Spleen (tissue), 11 donors: ENCODE data around the gene UNC50. TPM values are rescaled to one million over a fixed set of nuclear protein-coding genes. Genes with fewer than 3 reads are reported as not detected.
A peak's percentile ranks its signal among the peaks of the same experiment; 100 is the strongest.

Source experiments
- DNase-seq: peaks from one replicate; pipeline ENCODE4 v3.0.0-alpha.2; 2020
- H3K27ac ChIP-seq, 8 donors: fragments of 200-600 bp; sonication (generic) in 7 of 8; 1 replicate in 4 of 8; 2 replicates in 4 of 8; pipeline versions ENCODE4 v1.5.0 to v1.8.0; 2016 to 2021; ENCODE audit warnings: inconsistent platforms in 4 of 8, mild to moderate bottlenecking in 4 of 8, moderate library complexity in 1 of 8
- H3K27me3 ChIP-seq, 7 donors: fragments of 200-600 bp; sonication (generic) in 6 of 7; replicated peaks in 1 of 7; 1 replicate in 4 of 7; 2 replicates in 3 of 7; pipeline versions ENCODE4 v1.5.0 to v1.8.0; 2016 to 2021; ENCODE audit warnings: inconsistent platforms in 3 of 7, mild to moderate bottlenecking in 1 of 7
- H3K36me3 ChIP-seq, 6 donors: fragments of 200-600 bp; sonication (generic) in 5 of 6; 1 replicate in 4 of 6; 2 replicates in 2 of 6; pipeline versions ENCODE4 v1.5.0 to v1.8.0; 2016 to 2021; ENCODE audit warnings: inconsistent platforms in 2 of 6
- H3K4me1 ChIP-seq, 6 donors: fragments of 200-600 bp; sonication (generic) in 5 of 6; 1 replicate in 3 of 6; 2 replicates in 3 of 6; pipeline versions ENCODE4 v1.5.0 to v1.8.0; 2016 to 2021; ENCODE audit warnings: inconsistent platforms in 3 of 6
- H3K4me3 ChIP-seq, 8 donors: fragments of 200-600 bp; sonication (generic) in 7 of 8; 1 replicate in 4 of 8; 2 replicates in 4 of 8; pipeline versions ENCODE4 v1.5.0 to v1.8.0; 2016 to 2021; ENCODE audit warnings: inconsistent platforms in 4 of 8, mild to moderate bottlenecking in 4 of 8, moderate library complexity in 2 of 8
- H3K9me3 ChIP-seq, 8 donors: fragments of 200-600 bp; sonication (generic) in 7 of 8; 1 replicate in 4 of 8; 2 replicates in 4 of 8; pipeline versions ENCODE4 v1.5.0 to v1.8.0; 2016 to 2021; ENCODE audit warnings: inconsistent platforms in 4 of 8
- CTCF ChIP-seq, 11 experiments: fragments of 200-600 bp in 7 of 11; fragments of 450-650 bp in 4 of 11; sonication (generic) in 4 of 11; IDR thresholded peaks in 8 of 11; conservative IDR thresholded peaks in 3 of 11; 1 replicate in 7 of 11; 2 replicates in 4 of 11; pipeline versions ENCODE4 v1.4.0 to v1.8.0; 2016 to 2021; ENCODE audit warnings: antibody characterized with exemption in 11 of 11, inconsistent platforms in 4 of 11, mild to moderate bottlenecking in 1 of 11
- POLR2A ChIP-seq, 3 donors: fragments of 450-650 bp; IDR thresholded peaks; one replicate each; pipeline ENCODE4 v1.5.1; 2017; ENCODE audit warnings: antibody characterized with exemption in 3 of 3, mild to moderate bottlenecking in 1 of 3
- POLR2AphosphoS5 ChIP-seq, 3 donors: sonication (generic); formaldehyde crosslinking; IDR thresholded peaks; one replicate each; pipeline ENCODE4 v1.5.1; 2017; ENCODE audit warnings: antibody characterized with exemption in 3 of 3
- WGBS, 5 donors: extraction: QIAGEN DNeasy Blood & Tissue Kit in 3 of 5; methylation state at CpG; one replicate each; pipeline versions ENCODE4 v1.1.5 to v1.1.7; 2013 to 2018; 5-methylcytosine and 5-hydroxymethylcytosine counted together
- intact Hi-C: fragments of 100-400 bp; cut with DNase I; formaldehyde crosslinking; loops from one replicate; pipeline ENCODE4 v1.15.0; 2023; ENCODE audit warnings: low total_unique reads
- polyA plus RNA-seq, 3 donors: library from polyadenylated mRNA; stranded (reverse); fragments of 200-250 nt; gene quantifications; one replicate each; pipeline ENCODE4 v1.2.1, GENCODE V29; 2013
- total RNA-seq, 7 donors: library from RNA; depleted of rRNA in 3 of 7; stranded (reverse); fragments of >200 nt in 3 of 7; fragmentation: NEBNext Ultra II Directional in 4 of 7; extraction: Animal tissue kit (Norgen Biotek cat#: 25700) in 4 of 7; gene quantifications; one replicate each; pipeline versions ENCODE4 v1.1.0 to v1.2.1, GENCODE V29; 2016 to 2021
- donor health status: healthy with polysubstance abuse.
- donor health status: DM: no; HTN: no; CAD: no; lungs with moderate emphysema.
- donor health status: DM: no; HTN: no; CAD: no.
- donor health status: Bipolar disorder and iron deficiency.
- donor health status: healthy.
- donor health status: DM: no; HTN: no; CAD: no.
- donor health status: DM: yes; HTN: yes; CAD: no.

Gene UNC50
- total and polyA plus RNA-seq, 10 donors, result 32.1 to 56.5 (median 43.3) TPM

GRCh38 chr2:98617149-98617548 lies 8.8 kb downstream of the UNC50 start:
- Histone ChIP-seq H3K27me3 (no peaks in the 10 kb centered on the region), H3K4me1 (peaks cover 0 to 22% (median 2%) of the 10 kb centered on the region in 6 donors), H3K36me3 (peaks cover 0 to 97% (median 57%) of the 10 kb centered on the region in 6 donors), H3K27ac (no peak overlapping the region), H3K9me3 (no peaks in the 10 kb centered on the region), H3K4me3 (no peak overlapping the region)
- WGBS, 5 donors, result 71 to 77% (median 73%) methylated on average over 5 of the region's 5 CpGs
- intact Hi-C loops, result no loop called here
- DNase-seq, result no peak
- no peak for TF ChIP-seq POLR2AphosphoS5 (IDR thresholded peaks at IDR 0.05)

GRCh38 chr2:98623657-98624056 lies 15.3 kb downstream of the UNC50 start:
- peaks cover 0 to 14% (median 0%) of the 10 kb centered on the region in 6 donors for H3K4me1 ChIP-seq
- no peaks in the 10 kb centered on the region for H3K9me3 ChIP-seq
- H3K27me3 ChIP-seq, result no peaks in the 10 kb centered on the region
- DNase-seq, result no peak
- no peak overlapping the region for H3K4me3 ChIP-seq
- H3K36me3 ChIP-seq, result peaks cover 0 to 55% (median 2%) of the 10 kb centered on the region in 6 donors
- TF ChIP-seq POLR2A (IDR thresholded peaks at IDR 0.05) (no peak), POLR2AphosphoS5 (IDR thresholded peaks at IDR 0.05) (peak in 1 of 3 donors; percentile 22)
- peak overlapping the region in 4 of 8 donors; percentile 10 to 52 (median 46) for H3K27ac ChIP-seq
- intact Hi-C loops, result no loop called here
- 44 to 74% (median 73%) methylated on average over 5 of the region's 5 CpGs for WGBS, 5 donors

GRCh38 chr2:98632351-98632750 lies 24.0 kb downstream of the UNC50 start:
- H3K4me1 ChIP-seq, result peaks cover 0 to 39% (median 0%) of the 10 kb centered on the region in 6 donors
- 92 to 100% (median 95%) methylated on average over 3 of the region's 3 CpGs for WGBS, 5 donors
- no peak for DNase-seq
- no peak overlapping the region for H3K4me3 ChIP-seq
- intact Hi-C loops, result no loop called here
- H3K9me3 ChIP-seq, result no peaks in the 10 kb centered on the region
- H3K27me3 ChIP-seq, result no peaks in the 10 kb centered on the region
- H3K36me3 ChIP-seq, result peaks cover 0 to 93% (median 26%) of the 10 kb centered on the region in 6 donors
- no peak overlapping the region for H3K27ac ChIP-seq
- no peak for TF ChIP-seq CTCF (IDR thresholded peaks at IDR 0.05 in 8 of 11, conservative IDR thresholded peaks at IDR 0.05 in 3 of 11)
- no peak for TF ChIP-seq POLR2AphosphoS5 (IDR thresholded peaks at IDR 0.05)
- no peak for TF ChIP-seq POLR2A (IDR thresholded peaks at IDR 0.05)

- whole genome bisulfite sequencing, 5 donors, result 72 to 82% (median 78%) methylated on average over 9 of the region's 9 CpGs
- no peak overlapping the region for H3K4me3 ChIP-seq
- TF ChIP-seq POLR2A (IDR thresholded peaks at IDR 0.05) (no peak), CTCF (IDR thresholded peaks at IDR 0.05 in 8 of 11, conservative IDR thresholded peaks at IDR 0.05 in 3 of 11) (peak in 2 of 11 experiments; percentile 14 to 16), POLR2AphosphoS5 (IDR thresholded peaks at IDR 0.05) (no peak)
- H3K27me3 ChIP-seq, result no peaks in the 10 kb centered on the region
- no peaks in the 10 kb centered on the region for H3K9me3 ChIP-seq
- intact Hi-C loops, result no loop called here
- peaks cover 0 to 58% (median 6%) of the 10 kb centered on the region in 6 donors for H3K4me1 ChIP-seq
- peaks cover 0 to 99% (median 31%) of the 10 kb centered on the region in 6 donors for H3K36me3 ChIP-seq
- DNase-seq, result no peak
- H3K27ac ChIP-seq, result peak overlapping the region in 5 of 8 donors; percentile 10 to 76 (median 62)
Measured at GRCh38 chr2:98634406-98635092, 26.2 kb downstream of the UNC50 start.

- 54 to 71% (median 64%) methylated on average over 10 of the region's 10 CpGs for WGBS, 5 donors
- peaks cover 0 to 58% (median 6%) of the 10 kb centered on the region in 6 donors for H3K4me1 ChIP-seq
- DNase-seq, result no peak
- peak overlapping the region in 5 of 8 donors; percentile 22 to 65 (median 58) for H3K27ac ChIP-seq
- peaks cover 0 to 99% (median 29%) of the 10 kb centered on the region in 6 donors for H3K36me3 ChIP-seq
- no peak overlapping the region for H3K4me3 ChIP-seq
- intact Hi-C loops, result no loop called here
- H3K9me3 ChIP-seq, result no peaks in the 10 kb centered on the region
- no peak for TF ChIP-seq POLR2AphosphoS5 (IDR thresholded peaks at IDR 0.05)
- TF ChIP-seq CTCF (IDR thresholded peaks at IDR 0.05 in 8 of 11, conservative IDR thresholded peaks at IDR 0.05 in 3 of 11), result no peak
- no peak for TF ChIP-seq POLR2A (IDR thresholded peaks at IDR 0.05)
- no peaks in the 10 kb centered on the region for H3K27me3 ChIP-seq
Measured at GRCh38 chr2:98637401-98638147, 29.2 kb downstream of the UNC50 start.
